K562 (cell line): ENCODE results near the gene ZNF148. TPM values are rescaled to one million over a fixed set of nuclear protein-coding genes. Genes with fewer than 3 reads are reported as not detected.
"Not testable (repeated sequence)": the region's sequence is repeated elsewhere in the genome, so short reads cannot be mapped to it uniquely, and the experiment has no call there.

Source experiments
- ATAC-seq: fragments of 200-7000 bp; cut with Tn5 transposase; 3 replicates; pipeline ENCODE4 v1.9.1; 2020; ENCODE audit warnings: moderate library complexity
- BruUV-seq: library from RNA; stranded (reverse); fragments of 400-500 nt; replicated peaks from 2 replicates; lab custom pipeline; 2021; lab: Mats Ljungman, UMichigan
- CTCF ChIA-PET: fragments of 300-600 bp; formaldehyde crosslinking; extraction: SDS; loops from one replicate; lab custom pipeline; 2021; ENCODE audit warnings: low intra/inter-chr PET ratio; lab: Yijun Ruan, JAX
- POLR2A ChIA-PET: fragments of 300-600, 350-650 bp; sonication (Branson Sonifier 250); formaldehyde crosslinking; extraction: SDS; loops from one replicate; lab custom pipeline; 2021; ENCODE audit warnings: antibody characterized with exemption, inconsistent platforms; lab: Yijun Ruan, JAX
- DNase-seq, 4 experiments: peaks; one replicate each; pipeline versions ENCODE4 v3.0.0 to v3.0.0-alpha.2; 2011 to 2018; ENCODE audit warnings: low spot score in 3 of 4, mixed read lengths in 3 of 4; ENCODE audit errors: extremely low read depth in 1 of 4
- FAIRE-seq: peaks from 2 replicates; lab custom pipeline; 2011; peaks lifted over from hg19 to GRCh38; lab: Jason Lieb, UNC
- H2AFZ ChIP-seq: 2 replicates; pipeline ENCODE4 v1.6.0; 2011; ENCODE audit warnings: low read depth, low read length, control low read depth, inconsistent platforms
- H3K27ac ChIP-seq: fragments of 200-600 bp; 3 replicates; pipeline ENCODE4 v1.8.0; 2011; ENCODE audit warnings: low read depth, mild to moderate bottlenecking, control low read depth, inconsistent platforms, low read length, moderate library complexity, mixed read lengths; ENCODE audit errors: extremely low read depth
- H3K27me3 ChIP-seq, 2 experiments: fragments of 300-600 bp in 1 of 2; 2 replicates in 1 of 2; 3 replicates in 1 of 2; pipeline versions ENCODE4 v1.6.0 to v1.8.0; 2011; ENCODE audit warnings: inconsistent platforms in 2 of 2, low read length in 2 of 2, mild to moderate bottlenecking in 1 of 2, mixed read lengths in 1 of 2, moderate library complexity in 1 of 2; ENCODE audit not compliant: control insufficient read depth in 2 of 2, insufficient read depth in 2 of 2
- H3K36me3 ChIP-seq: fragments of 300-600 bp; 3 replicates; pipeline ENCODE4 v1.8.0; 2011; ENCODE audit warnings: mild to moderate bottlenecking, low read length, inconsistent platforms; ENCODE audit not compliant: control insufficient read depth, insufficient read depth
- H3K4me1 ChIP-seq, 2 experiments: fragments of 200-600 bp in 1 of 2; replicated peaks in 1 of 2; 2 replicates in 1 of 2; 3 replicates in 1 of 2; pipeline versions ENCODE4 v1.5.1 to v1.8.0; 2011; ENCODE audit warnings: inconsistent platforms in 2 of 2, low read length in 2 of 2, mild to moderate bottlenecking in 1 of 2, mixed read lengths in 1 of 2, moderate library complexity in 1 of 2; ENCODE audit not compliant: control insufficient read depth in 2 of 2, insufficient read depth in 2 of 2
- H3K4me2 ChIP-seq: 2 replicates; pipeline ENCODE4 v1.6.1; 2011; ENCODE audit warnings: low read length, control low read depth, inconsistent platforms, mixed read lengths; ENCODE audit not compliant: insufficient read depth
- H3K4me3 ChIP-seq: fragments of 200-600 bp; sonication (generic), shearing (Covaris generic); 2 replicates; pipeline ENCODE4 v1.5.1; 2016; ENCODE audit warnings: control low read depth, inconsistent platforms
- H3K79me2 ChIP-seq: fragments of 200-600 bp; 3 replicates; pipeline ENCODE4 v1.8.0; 2011; ENCODE audit warnings: low read length, inconsistent platforms; ENCODE audit not compliant: control insufficient read depth, insufficient read depth
- H3K9ac ChIP-seq, 2 experiments: 2 replicates each; pipeline versions ENCODE4 v1.6.0 to v1.6.1; 2011; ENCODE audit warnings: low read depth in 2 of 2, low read length in 2 of 2, control low read depth in 1 of 2, inconsistent platforms in 1 of 2, mild to moderate bottlenecking in 1 of 2, mixed read lengths in 1 of 2; ENCODE audit not compliant: insufficient read depth in 1 of 2
- H3K9me1 ChIP-seq: one replicate; pipeline ENCODE4 v1.6.0; 2011; ENCODE audit warnings: inconsistent platforms, mild to moderate bottlenecking, low read length, moderate library complexity; ENCODE audit not compliant: control insufficient read depth, insufficient read depth
- H3K9me3 ChIP-seq: replicated peaks from 2 replicates; pipeline ENCODE4 v1.5.1; 2011; ENCODE audit warnings: low read depth, low read length, inconsistent platforms; ENCODE audit not compliant: control insufficient read depth, insufficient read depth
- H4K20me1 ChIP-seq: replicated peaks from 2 replicates; pipeline ENCODE4 v1.6.1; 2011; ENCODE audit warnings: low read length, inconsistent platforms, mixed read lengths; ENCODE audit not compliant: control insufficient read depth, insufficient read depth
- MLLT1 ChIP-seq, 2 experiments: fragments of 450-650 bp; IDR thresholded peaks; 2 replicates each; pipeline ENCODE4 v1.6.1; 2016
- SIN3A ChIP-seq, 2 experiments: fragments of 150-350 bp in 1 of 2; IDR thresholded peaks; 2 replicates each; pipeline ENCODE4 v1.6.1; 2011 to 2016; ENCODE audit warnings: borderline replicate concordance in 2 of 2, low read depth in 2 of 2, low read length in 2 of 2, mild to moderate bottlenecking in 2 of 2, moderate library complexity in 2 of 2; ENCODE audit not compliant: control insufficient read depth in 1 of 2
- ZNF431 ChIP-seq: sonication (generic); formaldehyde crosslinking; IDR thresholded peaks from 2 replicates; pipeline ENCODE4 v1.8.0; 2022; ENCODE audit warnings: mild to moderate bottlenecking, missing genetic modification reagents
- WGBS: fragments of 100-300 bp; shearing (Covaris generic); methylation state at CpG from one replicate; pipeline ENCODE4 v1.1.6; 2016; ENCODE audit warnings: low coverage, mixed read lengths; ENCODE audit not compliant: insufficient coverage; ENCODE audit errors: missing lambda C conversion rate; 5-methylcytosine and 5-hydroxymethylcytosine counted together
- in situ Hi-C: fragments of 300-500 bp; cut with MboI; formaldehyde crosslinking; loops from 4 replicates; pipeline ENCODE4 v1.15.0; 2018; ENCODE audit warnings: inconsistent platforms, mixed read lengths
- intact Hi-C: fragments of 100-400 bp; cut with micrococcal nuclease; formaldehyde crosslinking; loops from 2 replicates; pipeline ENCODE4 v1.14.2; 2022
- polyA plus RNA-seq, 8 experiments: library from polyadenylated mRNA; depleted of rRNA in 4 of 8; stranded (reverse) in 5 of 8; unstranded in 3 of 8; fragments of >200 nt; fragmentation: Nextera tagmentation in 2 of 8; fragmentation: Illumina TruSeq in 1 of 8; extraction: Ambion mirVana in 2 of 8; extraction: Trizol in 1 of 8; gene quantifications; 2 replicates each; pipeline versions ENCODE4 v1.2.1 to v1.2.3, GENCODE V29; 2011 to 2014; ENCODE audit warnings: inconsistent platforms in 1 of 8, missing spikeins in 1 of 8
- total RNA-seq, 7 experiments: library from RNA; depleted of rRNA in 6 of 7; stranded (reverse); fragments of >200 nt in 6 of 7; fragmentation: Illumina TruSeq in 2 of 7; extraction: Trizol in 2 of 7; gene quantifications; 2 replicates each; pipeline versions ENCODE4 v1.2.1 to v1.2.3, GENCODE V29; 2011 to 2021; ENCODE audit warnings: low replicate concordance in 1 of 7

The ZNF148 gene
- total and polyA plus RNA-seq, 9 of the 15 experiments (the other 6 are each of a cell fraction or from before 2014, with no cell fraction given): 2.7 to 15.1 (median 8.3) TPM

- Histone ChIP-seq H3K4me1 (no peaks in the 10 kb centered on the region; a peak in 1 of 5 replicates), H3K9me3 (no peaks in the 10 kb centered on the region), H3K9ac (no peak overlapping the region), H3K4me3 (no peak overlapping the region), H4K20me1 (no peaks in the 10 kb centered on the region)
- no peak for FAIRE-seq
- BruUV-seq: no TSS peak
- DNase-seq: no peak
- TF ChIP-seq MLLT1 (IDR thresholded peaks at IDR 0.05) (0 out of 4 replicates have a peak, but pooled peaks of 1 of the 2 experiments have one; percentile 16), SIN3A (IDR thresholded peaks at IDR 0.05; ENCODE audit: borderline replicate concordance in 2 of 2, control insufficient read depth in 1 of 2, low read depth in 2 of 2, low read length in 2 of 2) (no peak)
- TF ChIP-seq, all 486 proteins: peak for 1
- WGBS: 20% methylated on average over 2 of the region's 2 CpGs
- ChIA-PET CTCF (no interaction called here), POLR2A (interaction anchor here (1.1 to 1.3 kb wide), 2 partner anchors 13 to 35 kb away, joined by 3 read pairs; no protein-coding TSS in a partner anchor)
- Histone ChIP-seq H3K79me2 (no peaks in the 10 kb centered on the region), H3K27me3 (no peaks in the 10 kb centered on the region), H2AFZ (no peak overlapping the region), H3K9me1 (no peaks in the 10 kb centered on the region), H3K4me2 (no peak overlapping the region), H3K36me3 (no peaks in the 10 kb centered on the region), H3K27ac (no peak overlapping the region)
- intact Hi-C loops (no loop called here), in situ Hi-C loops (no loop called here)
- no peak for ATAC-seq
Measured at GRCh38 chr3:125406070-125406469, 30.9 kb upstream of the ZNF148 start.

- DNase-seq, H3K4me3 ChIP-seq, ATAC-seq, intact Hi-C loops, H3K9me3 ChIP-seq, H2AFZ ChIP-seq, CTCF ChIA-PET, in situ Hi-C loops, FAIRE-seq, H3K27me3 ChIP-seq, H3K4me2 ChIP-seq, H3K27ac ChIP-seq, BruUV-seq, H3K79me2 ChIP-seq, POLR2A ChIA-PET, H4K20me1 ChIP-seq, H3K4me1 ChIP-seq, H3K9ac ChIP-seq, H3K9me1 ChIP-seq, H3K36me3 ChIP-seq: not testable (repeated sequence)
- WGBS: 0% methylated on average over 4 of the region's 4 CpGs
- peak; percentile 92 for TF ChIP-seq ZNF431
Measured at GRCh38 chr3:125405515-125405914, 30.4 kb upstream of the ZNF148 start.
